Sigmoid colon (tissue), 7 donors: ENCODE data around the gene RPF1. TPM values are rescaled to one million over a fixed set of nuclear protein-coding genes. Genes with fewer than 3 reads are reported as not detected.
A peak's percentile ranks its signal among the peaks of the same experiment; 100 is the strongest.
"Not testable (repeated sequence)": the region's sequence is repeated elsewhere in the genome, so short reads cannot be mapped to it uniquely, and the experiment has no call there.

ENCODE experiments used
- DNase-seq: peaks from one replicate; pipeline ENCODE4 v3.0.0-alpha.2; 2019
- H3K27ac ChIP-seq, 4 donors: fragments of 200-600 bp; sonication (generic); one replicate each; pipeline ENCODE4 v1.5.1; 2016 to 2019; ENCODE audit warnings: mild to moderate bottlenecking in 1 of 4
- H3K27me3 ChIP-seq, 3 donors: fragments of 200-600 bp; sonication (generic); one replicate each; pipeline ENCODE4 v1.5.1; 2019; ENCODE audit warnings: mild to moderate bottlenecking in 1 of 3
- H3K36me3 ChIP-seq, 4 donors: fragments of 200-600 bp; sonication (generic); one replicate each; pipeline ENCODE4 v1.5.1; 2016 to 2019
- H3K4me1 ChIP-seq, 4 donors: fragments of 200-600 bp; sonication (generic); one replicate each; pipeline ENCODE4 v1.5.1; 2017 to 2019
- H3K4me3 ChIP-seq, 4 donors: fragments of 200-600 bp; sonication (generic); one replicate each; pipeline ENCODE4 v1.5.1; 2017 to 2019; ENCODE audit warnings: mild to moderate bottlenecking in 2 of 4, moderate library complexity in 1 of 4
- H3K9me3 ChIP-seq, 4 donors: fragments of 200-600 bp in 3 of 4; sonication (generic) in 3 of 4; one replicate each; pipeline versions ENCODE4 v1.5.1 to v1.6.1; 2013 to 2019
- CTCF ChIP-seq, 4 experiments: fragments of 450-650 bp in 3 of 4; fragments of 200-600 bp in 1 of 4; IDR thresholded peaks; one replicate each; pipeline ENCODE4 v1.5.1; 2016 to 2019; ENCODE audit warnings: antibody characterized with exemption in 4 of 4, mild to moderate bottlenecking in 3 of 4, moderate library complexity in 2 of 4
- EP300 ChIP-seq, 4 donors: sonication (generic); formaldehyde crosslinking; IDR thresholded peaks; one replicate each; pipeline ENCODE4 v1.6.1; 2017; ENCODE audit warnings: antibody characterized with exemption in 4 of 4
- POLR2A ChIP-seq, 2 donors: fragments of 450-650 bp; IDR thresholded peaks; one replicate each; pipeline ENCODE4 v1.6.1; 2016; ENCODE audit warnings: antibody characterized with exemption in 2 of 2, mild to moderate bottlenecking in 2 of 2, moderate library complexity in 2 of 2
- POLR2AphosphoS5 ChIP-seq, 4 donors: sonication (generic); formaldehyde crosslinking; IDR thresholded peaks; one replicate each; pipeline ENCODE4 v1.6.1; 2017; ENCODE audit warnings: antibody characterized with exemption in 4 of 4
- WGBS, 2 donors: extraction: QIAGEN DNeasy Blood & Tissue Kit; methylation state at CpG; one replicate each; pipeline ENCODE4 v1.1.7; 2013; 5-methylcytosine and 5-hydroxymethylcytosine counted together
- intact Hi-C: fragments of 100-400 bp; cut with DNase I; formaldehyde crosslinking; loops from one replicate; pipeline ENCODE4 v1.15.1; 2023
- polyA plus RNA-seq, 3 donors: library from polyadenylated mRNA; stranded (reverse); fragments of 200-250 nt; gene quantifications; one replicate each; pipeline ENCODE4 v1.2.3, GENCODE V29; 2013
- total RNA-seq, 4 donors: library from RNA; depleted of rRNA; stranded (reverse); fragments of >200 nt; gene quantifications; one replicate each; pipeline ENCODE4 v1.1.0, GENCODE V29; 2016
- donor health status: healthy with polysubstance abuse.
- donor health status: Bipolar disorder and iron deficiency.
- donor health status: healthy.

The RPF1 gene
- total and polyA plus RNA-seq, 7 donors = 30.7 to 66.5 (median 42.1) TPM

GRCh38 chr1:84434801-84435549 is 44.1 kb upstream of the RPF1 start:
- no peak for DNase-seq
- WGBS, 2 donors = 36 to 40% methylated on average over 4 of the region's 4 CpGs
- H3K4me3 ChIP-seq = no peak overlapping the region
- intact Hi-C loops = loop anchor here (5.0 to 10.0 kb wide), 3 partner anchors 140 to 360 kb away; partner anchors contain the start of gene PRKACB
- H3K9me3 ChIP-seq = peaks cover 0 to 4% (median 0%) of the 10 kb centered on the region in 4 donors
- no peak overlapping the region for H3K27ac ChIP-seq
- TF ChIP-seq POLR2A (IDR thresholded peaks at IDR 0.05) (no peak), CTCF (IDR thresholded peaks at IDR 0.05) (no peak), POLR2AphosphoS5 (IDR thresholded peaks at IDR 0.05) (no peak), EP300 (IDR thresholded peaks at IDR 0.05) (no peak)
- H3K27me3 ChIP-seq = no peaks in the 10 kb centered on the region
- peaks cover 0 to 12% (median 0%) of the 10 kb centered on the region in 4 donors for H3K4me1 ChIP-seq
- no peaks in the 10 kb centered on the region for H3K36me3 ChIP-seq

GRCh38 chr1:84436876-84437655 is 42.0 kb upstream of the RPF1 start:
- H3K4me1 ChIP-seq = peaks cover 0 to 12% (median 0%) of the 10 kb centered on the region in 4 donors
- no peaks in the 10 kb centered on the region for H3K27me3 ChIP-seq
- WGBS, 2 donors = 60 to 83% methylated on average over 5 of the region's 5 CpGs
- intact Hi-C loops = loop anchor here (10.0 kb wide), 2 partner anchors 142 to 362 kb away; no protein-coding TSS in a partner anchor
- H3K9me3 ChIP-seq = no peaks in the 10 kb centered on the region
- H3K27ac ChIP-seq = peak overlapping the region in 1 of 4 donors; percentile 48
- no peak for DNase-seq
- TF ChIP-seq POLR2A (IDR thresholded peaks at IDR 0.05) = no peak
- no peak for TF ChIP-seq POLR2AphosphoS5 (IDR thresholded peaks at IDR 0.05)
- no peak for TF ChIP-seq EP300 (IDR thresholded peaks at IDR 0.05)
- no peak for TF ChIP-seq CTCF (IDR thresholded peaks at IDR 0.05)
- H3K36me3 ChIP-seq = no peaks in the 10 kb centered on the region
- H3K4me3 ChIP-seq = no peak overlapping the region

GRCh38 chr1:84442256-84442655 is 36.8 kb upstream of the RPF1 start:
- Histone ChIP-seq H3K27ac (no peak overlapping the region), H3K27me3 (no peaks in the 10 kb centered on the region), H3K36me3 (no peaks in the 10 kb centered on the region), H3K9me3 (no peaks in the 10 kb centered on the region), H3K4me1 (no peaks in the 10 kb centered on the region), H3K4me3 (no peak overlapping the region)
- intact Hi-C loops = loop anchor here (1.0 to 5.0 kb wide), 6 partner anchors 37 to 330 kb away; partner anchors contain the start of gene RPF1
- 17 to 32% methylated on average over 2 of the region's 2 CpGs for WGBS, 2 donors
- DNase-seq = no peak
- no peak for TF ChIP-seq POLR2A (IDR thresholded peaks at IDR 0.05)
- peak in 3 of 4 experiments; percentile 20 to 50 (median 49) for TF ChIP-seq CTCF (IDR thresholded peaks at IDR 0.05)

GRCh38 chr1:84442747-84443646 is 36.1 kb upstream of the RPF1 start:
- 78 to 83% methylated on average over 7 of the region's 7 CpGs for WGBS, 2 donors
- H3K27ac ChIP-seq, H3K4me3 ChIP-seq, DNase-seq, H3K36me3 ChIP-seq, H3K27me3 ChIP-seq, H3K9me3 ChIP-seq, H3K4me1 ChIP-seq: not testable (repeated sequence)
- intact Hi-C loops = loop anchor here (1.0 to 5.0 kb wide), 6 partner anchors 36 to 329 kb away; partner anchors contain the start of gene RPF1

GRCh38 chr1:84448704-84449103 is 30.4 kb upstream of the RPF1 start:
- intact Hi-C loops, H3K4me1 ChIP-seq, DNase-seq, H3K27ac ChIP-seq, H3K27me3 ChIP-seq, H3K4me3 ChIP-seq, H3K9me3 ChIP-seq, H3K36me3 ChIP-seq: not testable (repeated sequence)
- 93 to 98% methylated on average over 3 of the region's 3 CpGs for WGBS, 2 donors
